ENCODE data around the gene ASB2.

DNA sequence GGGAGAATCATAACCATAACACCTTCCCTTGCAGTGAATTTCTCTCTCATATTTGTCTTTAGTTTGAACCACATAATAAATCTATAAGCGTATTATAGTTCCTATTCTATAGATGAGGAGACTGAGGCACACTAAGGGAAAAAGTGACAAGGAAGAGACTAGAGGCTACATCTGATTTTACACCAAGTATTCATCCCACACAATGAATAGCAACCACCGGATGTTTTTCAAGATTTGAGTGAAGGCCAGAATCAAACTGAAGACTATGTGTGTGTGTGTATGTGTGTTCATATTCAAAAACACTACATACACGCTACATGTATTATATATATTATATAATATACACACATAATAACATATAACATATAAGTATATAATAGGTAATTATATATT, 4.7 kb downstream of the ASB2 start:
- TF ChIP-seq, protein P1, sequence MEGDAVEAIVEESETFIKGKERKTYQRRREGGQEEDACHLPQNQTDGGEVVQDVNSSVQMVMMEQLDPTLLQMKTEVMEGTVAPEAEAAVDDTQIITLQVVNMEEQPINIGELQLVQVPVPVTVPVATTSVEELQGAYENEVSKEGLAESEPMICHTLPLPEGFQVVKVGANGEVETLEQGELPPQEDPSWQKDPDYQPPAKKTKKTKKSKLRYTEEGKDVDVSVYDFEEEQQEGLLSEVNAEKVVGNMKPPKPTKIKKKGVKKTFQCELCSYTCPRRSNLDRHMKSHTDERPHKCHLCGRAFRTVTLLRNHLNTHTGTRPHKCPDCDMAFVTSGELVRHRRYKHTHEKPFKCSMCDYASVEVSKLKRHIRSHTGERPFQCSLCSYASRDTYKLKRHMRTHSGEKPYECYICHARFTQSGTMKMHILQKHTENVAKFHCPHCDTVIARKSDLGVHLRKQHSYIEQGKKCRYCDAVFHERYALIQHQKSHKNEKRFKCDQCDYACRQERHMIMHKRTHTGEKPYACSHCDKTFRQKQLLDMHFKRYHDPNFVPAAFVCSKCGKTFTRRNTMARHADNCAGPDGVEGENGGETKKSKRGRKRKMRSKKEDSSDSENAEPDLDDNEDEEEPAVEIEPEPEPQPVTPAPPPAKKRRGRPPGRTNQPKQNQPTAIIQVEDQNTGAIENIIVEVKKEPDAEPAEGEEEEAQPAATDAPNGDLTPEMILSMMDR (conservative IDR thresholded peaks at IDR 0.05 in 1 of 2, IDR thresholded peaks at IDR 0.05 in 1 of 2; ENCODE audit: low read depth in 1 of 2, low read length in 2 of 2): no peak
- TF ChIP-seq EZH2 (IDR thresholded peaks at IDR 0.05; ENCODE audit: low read length, missing control alignments): no peak
